Ascending aorta (tissue), 2 donors: Measurements from ENCODE around the gene LTB. TPM values are rescaled to one million over a fixed set of nuclear protein-coding genes. Genes with fewer than 3 reads are reported as not detected.

Experiments
- DNase-seq, 2 donors: peaks; one replicate each; pipeline ENCODE4 v3.0.0-alpha.2; 2019; ENCODE audit warnings: low spot score in 2 of 2
- H3K27ac ChIP-seq, 2 donors: fragments of 200-600 bp; sonication (generic); one replicate each; pipeline ENCODE4 v1.5.1; 2016 to 2017; ENCODE audit warnings: mild to moderate bottlenecking in 1 of 2
- H3K27me3 ChIP-seq: fragments of 200-600 bp; sonication (generic); one replicate; pipeline ENCODE4 v1.5.1; 2017
- H3K36me3 ChIP-seq, 2 donors: fragments of 200-600 bp; sonication (generic); one replicate each; pipeline ENCODE4 v1.5.1; 2016
- H3K4me1 ChIP-seq, 2 donors: fragments of 200-600 bp; sonication (generic); one replicate each; pipeline ENCODE4 v1.5.1; 2016 to 2017; ENCODE audit warnings: mild to moderate bottlenecking in 1 of 2
- H3K4me3 ChIP-seq, 2 donors: fragments of 200-600 bp; sonication (generic); one replicate each; pipeline ENCODE4 v1.5.1; 2016 to 2017; ENCODE audit warnings: mild to moderate bottlenecking in 1 of 2
- H3K9me3 ChIP-seq, 2 donors: fragments of 200-600 bp; sonication (generic); one replicate each; pipeline ENCODE4 v1.5.1; 2016
- CTCF ChIP-seq, 3 experiments: fragments of 200-600 bp in 2 of 3; fragments of 450-650 bp in 1 of 3; sonication (generic) in 2 of 3; IDR thresholded peaks; one replicate each; pipeline ENCODE4 v1.5.1; 2016 to 2019; ENCODE audit warnings: antibody characterized with exemption in 3 of 3, mild to moderate bottlenecking in 1 of 3, moderate library complexity in 1 of 3
- intact Hi-C: fragments of 100-400 bp; cut with DNase I; formaldehyde crosslinking; loops from one replicate; pipeline ENCODE4 v1.15.1; 2023
- total RNA-seq: library from RNA; depleted of rRNA; stranded (reverse); fragments of >200 nt; gene quantifications from one replicate; pipeline ENCODE4 v1.1.0, GENCODE V29; 2016

The LTB gene
- total RNA-seq, 1 donor from 2014 or later = not detected

- H3K36me3 ChIP-seq = peaks cover 0 to 21% of the 10 kb centered on the region in 2 donors
- H3K4me1 ChIP-seq = peaks cover 6 to 15% of the 10 kb centered on the region in 2 donors
- H3K27ac ChIP-seq = peak within 1 kb of the TSS; percentile 72 to 84
- TF ChIP-seq CTCF (IDR thresholded peaks at IDR 0.05) = no peak
- peak within 1 kb of the TSS; percentile 58 to 67 for H3K4me3 ChIP-seq
- no peaks in the 10 kb centered on the region for H3K9me3 ChIP-seq
- H3K27me3 ChIP-seq = no peaks in the 10 kb centered on the region
- intact Hi-C loops = loop anchor here (1.0 to 10.0 kb wide), 9 partner anchors 34 to 1868 kb away; partner anchors contain the start of genes AGER, BAG6, CUTA and MRPS18B
- DNase-seq = peak; percentile 89 to 99
Measured at GRCh38 chr6:31546958-31547726, 35.1 kb downstream of the LTB start, which contains the start of gene NFKBIL1. Gene NFKBIL1, plus strand, starts transcription at chr6:31547608. Its CDS starts 87 bp downstream, at chr6:31547695.

GRCh38 chr6:31546339-31546957 lies 35.8 kb downstream of the LTB start, which contains the start of gene ATP6V1G2:
Gene ATP6V1G2, minus strand, starts transcription at chr6:31546608. Its CDS starts 49 bp downstream, at chr6:31546559.
- Histone ChIP-seq H3K27ac (peak within 1 kb of the TSS; percentile 72 to 84), H3K27me3 (no peaks in the 10 kb centered on the region), H3K4me3 (peak within 1 kb of the TSS; percentile 58 to 67), H3K9me3 (no peaks in the 10 kb centered on the region), H3K4me1 (peaks cover 6 to 15% of the 10 kb centered on the region in 2 donors), H3K36me3 (peaks cover 0 to 16% of the 10 kb centered on the region in 2 donors)
- peak; percentile 55 to 95 for DNase-seq
- intact Hi-C loops = loop anchor here (1.0 to 10.0 kb wide), 8 partner anchors 35 to 1868 kb away; partner anchors contain the start of genes AGER, BAG6, CUTA and MRPS18B
- TF ChIP-seq CTCF (IDR thresholded peaks at IDR 0.05) = peak; percentile 96 to 99 (median 98)

GRCh38 chr6:31545291-31545690 lies 36.9 kb downstream of the LTB start:
- TF ChIP-seq CTCF (IDR thresholded peaks at IDR 0.05) = no peak
- peaks cover 11 to 20% of the 10 kb centered on the region in 2 donors for H3K4me1 ChIP-seq
- intact Hi-C loops = loop anchor here (5.0 to 10.0 kb wide), 5 partner anchors 187 to 1870 kb away; partner anchors contain the start of genes AGER, CUTA, MRPS18B and PHF1

GRCh38 chr6:31544676-31545075 lies 37.5 kb downstream of the LTB start:
- no peak for TF ChIP-seq CTCF (IDR thresholded peaks at IDR 0.05)
- Histone ChIP-seq H3K27ac (no peak overlapping the region), H3K27me3 (no peaks in the 10 kb centered on the region), H3K36me3 (peaks cover 6 to 12% of the 10 kb centered on the region in 2 donors), H3K4me1 (peaks cover 17 to 26% of the 10 kb centered on the region in 2 donors), H3K9me3 (no peaks in the 10 kb centered on the region), H3K4me3 (no peak overlapping the region)
- no peak for DNase-seq
- intact Hi-C loops = loop anchor here (5.0 to 10.0 kb wide), 7 partner anchors 142 to 1870 kb away; partner anchors contain the start of genes AGER, CUTA, MICA and MRPS18B

More at GRCh38 chr6:31545291-31545690, 36.9 kb downstream of the LTB start:
- Histone ChIP-seq H3K36me3 (peaks cover under 1 to 8% of the 10 kb centered on the region in 2 donors), H3K4me3 (no peak overlapping the region), H3K9me3 (no peaks in the 10 kb centered on the region), H3K27me3 (no peaks in the 10 kb centered on the region), H3K27ac (no peak overlapping the region)
- DNase-seq = no peak

GRCh38 chr6:31543639-31544038 lies 38.6 kb downstream of the LTB start:
- no peak for TF ChIP-seq CTCF (IDR thresholded peaks at IDR 0.05)
- DNase-seq = no peak
- intact Hi-C loops = loop anchor here (2.0 to 10.0 kb wide), 7 partner anchors 49 to 1871 kb away; partner anchors contain the start of genes AGER, CUTA, MICA and MRPS18B
- H3K4me1 ChIP-seq = peaks cover 18 to 36% of the 10 kb centered on the region in 2 donors
- H3K4me3 ChIP-seq = no peak overlapping the region
- no peak overlapping the region for H3K27ac ChIP-seq
- peaks cover 7 to 18% of the 10 kb centered on the region in 2 donors for H3K36me3 ChIP-seq
- H3K9me3 ChIP-seq = no peaks in the 10 kb centered on the region
- H3K27me3 ChIP-seq = no peaks in the 10 kb centered on the region
